Activated CD8-positive, alpha-beta memory T cell treated with anti-CD3 and anti-CD28 coated beads for 36 hours (primary cell): Measurements from ENCODE around the gene GIT1. TPM values are rescaled to one million over a fixed set of nuclear protein-coding genes. Genes with fewer than 3 reads are reported as not detected.

Experiments
- CTCF ChIA-PET: fragments of 350-600 bp; sonication (Branson Sonifier 250); formaldehyde crosslinking; loops from one replicate; lab custom pipeline; 2021; ENCODE audit warnings: antibody characterized with exemption; lab: Charles Lee
- POLR2A ChIA-PET: fragments of 350-600 bp; sonication (Branson Sonifier 250); formaldehyde crosslinking; loops from one replicate; lab custom pipeline; 2021; ENCODE audit warnings: antibody characterized with exemption; lab: Charles Lee
- total RNA-seq, 2 experiments: library from RNA; stranded (reverse); gene quantifications; one replicate each; pipeline ENCODE4 v1.2.3, GENCODE V29; 2021

Gene GIT1
- total RNA-seq, 2 experiments from 2014 or later, result 76.1 to 85.2 TPM

- POLR2A ChIA-PET, result interaction anchor here (0.6 to 2.1 kb wide), 10 partner anchors 8 to 312 kb away, joined by 3 to 17 read pairs (median 4); partner anchors contain the start of genes ANKRD13B, SSH2 and TP53I13
Observed at GRCh38 chr17:29617481-29618271, 28.2 kb upstream of the GIT1 start.

DNA sequence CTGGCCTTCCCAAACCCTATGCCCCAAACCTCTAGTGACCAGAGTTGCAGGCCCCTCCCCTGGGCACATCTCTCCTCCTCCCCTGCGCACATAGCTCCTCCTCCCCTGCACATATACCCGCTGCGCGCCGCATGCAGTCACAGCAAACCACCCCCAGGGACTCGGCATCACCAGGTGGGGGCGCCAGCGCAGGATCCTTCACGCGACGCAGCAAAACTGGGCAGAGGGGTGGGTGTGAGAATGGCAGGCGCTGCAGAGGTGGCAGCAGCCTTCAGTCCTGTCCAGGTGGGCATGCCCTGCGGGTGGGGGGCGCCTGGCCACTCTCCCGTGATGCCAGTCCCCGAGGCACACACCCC is 27.7 kb upstream of the GIT1 start:
- CTCF ChIA-PET, result interaction anchor here (0.6 to 6.1 kb wide), 29 partner anchors 9 to 326 kb away, joined by 3 to 97 read pairs (median 5); partner anchors contain the start of genes ABHD15, ANKRD13B, SSH2 and TP53I13
- POLR2A ChIA-PET, result interaction anchor here (0.5 to 2.1 kb wide), 12 partner anchors 9 to 313 kb away, joined by 3 to 17 read pairs (median 4); partner anchors contain the start of genes ABHD15, ANKRD13B, SSH2 and TP53I13

More at GRCh38 chr17:29617481-29618271, 28.2 kb upstream of the GIT1 start:
- CTCF ChIA-PET, result interaction anchor here (0.6 to 6.1 kb wide), 32 partner anchors 9 to 327 kb away, joined by 3 to 97 read pairs (median 4); partner anchors contain the start of genes ABHD15, ANKRD13B, SSH2 and TP53I13

DNA sequence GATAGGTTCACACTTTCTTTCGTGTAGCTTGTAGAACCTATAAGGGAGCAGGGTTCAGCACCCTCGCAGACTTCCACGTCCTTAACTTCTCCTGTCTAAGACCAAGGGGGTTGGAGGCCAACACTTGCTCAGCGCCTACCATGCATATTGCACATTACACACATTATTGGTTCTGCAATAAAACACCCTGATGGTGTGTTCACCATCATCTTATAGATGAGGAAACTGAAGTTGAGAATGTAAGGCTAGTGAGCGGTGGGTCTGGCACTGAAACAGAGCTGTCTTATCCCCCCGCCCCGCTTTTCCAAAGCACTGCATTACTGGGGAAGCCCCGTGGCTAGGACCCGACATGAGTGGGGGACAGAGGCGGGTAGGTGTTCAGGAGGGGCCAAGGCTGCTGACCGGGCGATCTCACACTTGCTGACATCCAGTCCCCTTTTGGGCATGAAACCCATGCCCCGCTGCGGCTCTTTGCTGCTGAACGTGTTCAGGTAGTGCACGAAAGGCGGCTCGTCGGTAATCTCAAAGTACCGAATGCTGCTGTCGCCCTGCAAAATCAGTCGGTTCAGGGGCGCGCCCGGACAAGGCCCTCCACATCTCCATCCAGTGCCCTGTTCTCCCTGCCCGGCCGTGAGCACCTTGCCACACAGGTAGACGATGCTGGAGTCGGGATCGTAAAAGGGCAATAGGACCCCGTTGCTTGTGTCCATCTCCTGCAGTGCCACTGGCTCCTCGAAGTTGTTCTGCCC is 27.0 kb upstream of the GIT1 start:
- CTCF ChIA-PET, result interaction anchor here (1.2 to 6.1 kb wide), 24 partner anchors 10 to 326 kb away, joined by 3 to 97 read pairs (median 6); partner anchors contain the start of genes ABHD15, ANKRD13B, SSH2 and TP53I13
- POLR2A ChIA-PET, result interaction anchor here (0.5 to 2.1 kb wide), 11 partner anchors 10 to 314 kb away, joined by 3 to 17 read pairs (median 4); partner anchors contain the start of genes ABHD15, ANKRD13B, SSH2 and TP53I13

- POLR2A ChIA-PET, result interaction anchor here (0.5 to 2.1 kb wide), 7 partner anchors 23 to 83 kb away, joined by 3 to 11 read pairs (median 4); partner anchors contain the start of genes ABHD15, ANKRD13B and TP53I13
- CTCF ChIA-PET, result interaction anchor here (0.9 to 6.1 kb wide), 12 partner anchors 10 to 163 kb away, joined by 3 to 97 read pairs (median 13); partner anchors contain the start of genes ABHD15, ANKRD13B and TP53I13
Observed at GRCh38 chr17:29615492-29616299, 26.2 kb upstream of the GIT1 start.

- CTCF ChIA-PET, result interaction anchor here (0.9 to 6.1 kb wide), 10 partner anchors 10 to 164 kb away, joined by 3 to 97 read pairs (median 16); partner anchors contain the start of genes ABHD15, ANKRD13B and TP53I13
Observed at GRCh38 chr17:29615048-29615385, 25.6 kb upstream of the GIT1 start.

GRCh38 chr17:29614349-29615047 is 25.1 kb upstream of the GIT1 start:
- CTCF ChIA-PET, result interaction anchor here (0.6 to 6.1 kb wide), 9 partner anchors 14 to 167 kb away, joined by 3 to 97 read pairs (median 4); partner anchors contain the start of genes ABHD15, ANKRD13B and TP53I13
- POLR2A ChIA-PET, result interaction anchor here (0.7 to 1.0 kb wide), 2 partner anchors 27 to 45 kb away, joined by 3 read pairs; no protein-coding TSS in a partner anchor

More at GRCh38 chr17:29615048-29615385, 25.6 kb upstream of the GIT1 start:
- POLR2A ChIA-PET, result interaction anchor here (0.5 to 1.0 kb wide), 5 partner anchors 23 to 84 kb away, joined by 3 to 8 read pairs (median 3); partner anchors contain the start of gene ANKRD13B

DNA sequence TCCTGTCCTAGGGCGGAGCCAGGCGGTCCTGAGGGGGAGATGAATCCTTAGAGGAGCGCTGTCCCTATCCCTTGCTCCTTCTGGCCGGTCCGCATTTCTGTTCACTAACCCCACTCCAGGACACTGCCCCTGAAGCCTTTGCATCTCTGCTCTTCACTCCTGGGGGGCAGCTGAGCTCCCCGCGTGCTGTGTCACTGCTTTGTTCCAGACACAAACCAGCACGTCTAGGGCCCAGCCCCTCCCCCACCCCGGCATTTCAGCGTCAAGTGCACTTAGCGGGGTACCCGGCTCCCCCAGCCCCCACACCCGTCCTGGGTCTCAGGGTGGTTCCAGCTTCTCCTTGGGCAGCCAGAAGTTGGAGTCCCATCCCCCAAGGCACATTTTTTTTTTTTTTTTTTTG is 24.4 kb upstream of the GIT1 start:
- POLR2A ChIA-PET, result interaction anchor here (0.5 to 1.0 kb wide), 3 partner anchors 20 to 153 kb away, joined by 3 to 5 read pairs (median 3); no protein-coding TSS in a partner anchor
- CTCF ChIA-PET, result interaction anchor here (0.8 to 6.1 kb wide), 7 partner anchors 15 to 146 kb away, joined by 3 to 97 read pairs (median 4); partner anchors contain the start of gene ANKRD13B

DNA sequence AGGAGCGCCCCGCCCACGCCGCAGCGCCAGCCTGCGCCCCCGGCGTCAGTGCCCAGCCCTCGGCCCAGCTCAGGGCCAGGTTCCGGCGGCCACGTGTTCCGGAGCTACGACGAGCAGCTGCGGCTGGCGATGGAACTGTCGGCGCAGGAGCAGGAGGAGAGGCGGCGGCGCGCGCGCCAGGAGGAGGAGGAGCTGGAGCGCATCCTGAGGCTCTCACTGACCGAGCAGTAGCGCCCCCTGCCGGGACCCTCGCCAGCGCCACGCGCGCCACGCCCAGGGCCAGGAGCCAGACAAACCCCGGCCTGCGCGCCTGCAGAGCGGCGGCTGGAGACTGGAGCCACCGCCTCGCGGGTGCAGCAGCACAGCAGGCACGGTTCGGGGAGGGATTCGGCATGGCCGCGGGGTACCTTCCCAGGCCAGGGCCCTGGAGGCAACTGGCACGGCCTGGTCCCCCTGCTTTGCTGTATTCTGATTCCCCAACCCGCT is 23.9 kb upstream of the GIT1 start:
- CTCF ChIA-PET, result interaction anchor here (0.5 to 6.1 kb wide), 8 partner anchors 16 to 147 kb away, joined by 3 to 97 read pairs (median 4); partner anchors contain the start of gene ANKRD13B
- POLR2A ChIA-PET, result interaction anchor here (0.5 to 1.0 kb wide), 5 partner anchors 20 to 153 kb away, joined by 3 to 7 read pairs (median 3); no protein-coding TSS in a partner anchor

GRCh38 chr17:29612404-29613280 is 23.2 kb upstream of the GIT1 start:
- ChIA-PET POLR2A (interaction anchor here (0.6 to 1.0 kb wide), 4 partner anchors 19 to 100 kb away, joined by 3 to 7 read pairs (median 4); no protein-coding TSS in a partner anchor), CTCF (interaction anchor here (0.5 to 6.1 kb wide), 8 partner anchors 16 to 148 kb away, joined by 3 to 97 read pairs (median 4); partner anchors contain the start of gene ANKRD13B)

DNA sequence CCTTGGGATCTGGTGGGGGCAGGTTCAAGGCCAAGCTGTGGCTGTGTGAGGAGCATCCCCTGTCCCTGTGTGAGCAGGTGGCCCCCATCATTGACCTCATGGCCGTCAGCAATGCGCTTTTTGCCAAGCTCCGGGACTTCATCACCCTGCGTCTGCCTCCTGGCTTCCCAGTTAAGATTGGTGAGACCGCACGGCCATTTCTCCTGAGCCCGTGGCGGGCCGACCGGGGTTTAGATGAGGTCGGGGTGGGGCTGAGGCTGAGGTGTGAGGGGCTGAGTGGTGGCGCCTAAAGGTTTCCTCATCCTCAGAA is 22.6 kb upstream of the GIT1 start:
- ChIA-PET POLR2A (interaction anchor here (1.0 kb wide), 1 partner anchor 24 kb away, joined by 3 read pairs; no protein-coding TSS in a partner anchor), CTCF (interaction anchor here (0.6 to 0.9 kb wide), 2 partner anchors 20 to 21 kb away, joined by 3 to 5 read pairs; no protein-coding TSS in a partner anchor)

DNA sequence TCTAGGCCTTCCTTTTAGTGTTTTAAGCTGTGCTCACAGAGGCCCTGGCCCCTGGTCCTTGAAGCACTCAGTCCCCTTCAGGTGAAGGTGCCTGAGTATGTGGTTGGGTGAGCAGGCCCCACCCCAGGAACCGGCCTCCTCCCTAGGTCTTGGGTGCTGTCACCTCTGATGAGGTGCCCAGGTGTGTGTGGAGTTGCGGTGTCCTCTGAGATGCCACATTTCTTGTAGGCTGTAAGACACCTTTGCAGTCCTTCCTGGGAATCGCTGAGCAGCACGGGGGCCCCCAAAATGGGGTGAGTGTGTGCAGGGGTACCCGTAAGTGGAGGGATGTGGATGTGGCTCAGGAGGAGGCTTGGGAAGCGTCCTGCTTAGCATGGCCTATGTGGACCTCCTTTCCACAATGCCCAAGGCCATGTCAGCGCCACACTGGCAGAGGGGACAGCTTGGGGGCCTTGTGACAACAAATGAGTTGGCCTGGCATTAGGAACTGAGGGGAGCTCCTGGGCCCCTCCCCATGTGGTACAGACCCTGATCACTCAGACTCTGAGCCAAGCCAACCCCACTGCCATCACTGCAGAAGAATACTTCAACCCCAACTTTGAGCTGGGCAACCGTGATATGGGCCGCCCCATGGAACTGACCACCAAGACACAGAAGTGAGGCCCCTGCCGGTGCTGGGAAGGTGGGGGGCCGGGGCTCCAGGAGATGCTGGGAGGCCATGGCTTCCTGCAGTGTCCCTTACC is 22.1 kb upstream of the GIT1 start:
- ChIA-PET CTCF (interaction anchor here (0.6 to 0.9 kb wide), 2 partner anchors 20 to 21 kb away, joined by 3 to 5 read pairs; no protein-coding TSS in a partner anchor), POLR2A (interaction anchor here (1.0 kb wide), 1 partner anchor 24 kb away, joined by 3 read pairs; no protein-coding TSS in a partner anchor)

GRCh38 chr17:29610395-29610794 is 20.9 kb upstream of the GIT1 start:
- POLR2A ChIA-PET, result no interaction called here
- CTCF ChIA-PET, result interaction anchor here (1.0 kb wide), 1 partner anchor 18 kb away, joined by 6 read pairs; the partner anchor contains the start of gene ANKRD13B

GRCh38 chr17:29608986-29609385 is 19.5 kb upstream of the GIT1 start:
- ChIA-PET CTCF (interaction anchor here (0.6 to 1.3 kb wide), 3 partner anchors 9 to 170 kb away, joined by 3 to 9 read pairs (median 3); no protein-coding TSS in a partner anchor), POLR2A (interaction anchor here (0.6 kb wide), 1 partner anchor 17 kb away, joined by 3 read pairs; no protein-coding TSS in a partner anchor)

- CTCF ChIA-PET, result interaction anchor here (1.1 to 1.3 kb wide), 3 partner anchors 10 to 20 kb away, joined by 3 to 9 read pairs (median 3); no protein-coding TSS in a partner anchor
- POLR2A ChIA-PET, result no interaction called here
Observed at GRCh38 chr17:29607557-29608195, 18.2 kb upstream of the GIT1 start.
